ENCODE measurements around the gene SRRM1. TPM values are rescaled to one million over a fixed set of nuclear protein-coding genes. Genes with fewer than 3 reads are reported as not detected.

Gene SRRM1
- total RNA-seq, 1 donor from 2014 or later, result 113 TPM

DNA sequence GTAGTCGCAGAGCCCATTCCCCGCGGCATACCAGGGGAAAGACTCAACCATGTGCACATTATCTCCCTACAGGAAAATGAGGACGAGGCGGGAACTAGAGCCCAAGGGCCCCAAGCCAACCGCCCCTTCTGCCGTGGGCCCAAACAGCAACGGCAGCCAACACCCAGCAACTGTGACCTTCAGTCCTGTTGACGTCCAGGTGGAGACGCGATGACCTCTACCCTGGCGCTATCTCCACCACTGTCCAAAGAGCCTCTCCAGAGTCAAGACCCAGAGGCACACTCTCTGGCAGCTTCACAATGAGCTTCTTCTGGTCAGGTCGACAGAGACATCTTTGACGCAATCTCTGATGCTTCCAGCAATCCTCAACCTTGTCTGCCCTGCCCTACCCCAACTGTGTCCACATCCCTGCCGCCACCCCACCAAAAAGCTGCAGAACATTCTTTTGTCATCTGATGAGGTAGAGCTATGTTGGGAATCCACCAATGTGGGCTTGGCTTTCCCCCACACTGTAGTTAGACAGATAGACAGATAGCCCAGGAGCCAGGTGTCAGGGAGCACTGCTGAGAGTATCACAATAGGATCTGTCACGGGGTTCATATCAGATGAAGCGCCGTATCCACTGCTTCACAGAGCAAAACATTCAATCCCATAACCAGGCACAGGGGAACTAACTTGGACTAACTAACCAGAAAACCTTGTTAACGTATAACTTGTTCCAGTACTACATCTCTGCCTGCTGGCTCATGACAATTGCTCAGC, 37.4 kb upstream of the SRRM1 start:
- Histone ChIP-seq H3K27ac (no peak overlapping the region), H3K9me3 (no peaks in the 10 kb centered on the region), H3K4me3 (no peak overlapping the region), H3K36me3 (no peaks in the 10 kb centered on the region), H3K4me1 (no peaks in the 10 kb centered on the region), H3K27me3 (no peaks in the 10 kb centered on the region)
- intact Hi-C loops (cut with DNase I), result no loop called here
- no peak for ATAC-seq
- TF ChIP-seq, protein P1, sequence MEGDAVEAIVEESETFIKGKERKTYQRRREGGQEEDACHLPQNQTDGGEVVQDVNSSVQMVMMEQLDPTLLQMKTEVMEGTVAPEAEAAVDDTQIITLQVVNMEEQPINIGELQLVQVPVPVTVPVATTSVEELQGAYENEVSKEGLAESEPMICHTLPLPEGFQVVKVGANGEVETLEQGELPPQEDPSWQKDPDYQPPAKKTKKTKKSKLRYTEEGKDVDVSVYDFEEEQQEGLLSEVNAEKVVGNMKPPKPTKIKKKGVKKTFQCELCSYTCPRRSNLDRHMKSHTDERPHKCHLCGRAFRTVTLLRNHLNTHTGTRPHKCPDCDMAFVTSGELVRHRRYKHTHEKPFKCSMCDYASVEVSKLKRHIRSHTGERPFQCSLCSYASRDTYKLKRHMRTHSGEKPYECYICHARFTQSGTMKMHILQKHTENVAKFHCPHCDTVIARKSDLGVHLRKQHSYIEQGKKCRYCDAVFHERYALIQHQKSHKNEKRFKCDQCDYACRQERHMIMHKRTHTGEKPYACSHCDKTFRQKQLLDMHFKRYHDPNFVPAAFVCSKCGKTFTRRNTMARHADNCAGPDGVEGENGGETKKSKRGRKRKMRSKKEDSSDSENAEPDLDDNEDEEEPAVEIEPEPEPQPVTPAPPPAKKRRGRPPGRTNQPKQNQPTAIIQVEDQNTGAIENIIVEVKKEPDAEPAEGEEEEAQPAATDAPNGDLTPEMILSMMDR (IDR thresholded peaks at IDR 0.05), result no peak
- no peak for DNase-seq

DNA sequence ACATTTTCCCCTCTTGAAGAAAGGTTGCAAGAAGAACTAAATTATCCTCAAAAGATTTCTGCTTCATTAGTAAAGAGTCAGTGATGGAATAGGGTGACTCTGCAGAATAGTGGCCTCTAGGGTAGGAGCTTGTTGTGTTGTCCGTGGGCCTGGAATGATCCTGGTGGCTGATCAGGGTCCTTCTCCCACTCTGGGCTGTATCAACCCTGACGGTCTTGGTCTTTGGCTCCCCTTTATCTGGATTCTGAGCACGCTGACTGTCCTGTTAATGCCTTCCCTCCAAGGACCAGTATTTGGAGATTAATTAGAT, 36.9 kb upstream of the SRRM1 start:
- DNase-seq (no peak), ATAC-seq (no peak)
- Histone ChIP-seq H3K9me3 (no peaks in the 10 kb centered on the region), H3K4me3 (no peak overlapping the region), H3K27ac (no peak overlapping the region), H3K36me3 (no peaks in the 10 kb centered on the region), H3K27me3 (no peaks in the 10 kb centered on the region), H3K4me1 (no peaks in the 10 kb centered on the region)
- intact Hi-C loops (cut with DNase I), result no loop called here
- TF ChIP-seq, protein P1 (IDR thresholded peaks at IDR 0.05), result no peak

DNA sequence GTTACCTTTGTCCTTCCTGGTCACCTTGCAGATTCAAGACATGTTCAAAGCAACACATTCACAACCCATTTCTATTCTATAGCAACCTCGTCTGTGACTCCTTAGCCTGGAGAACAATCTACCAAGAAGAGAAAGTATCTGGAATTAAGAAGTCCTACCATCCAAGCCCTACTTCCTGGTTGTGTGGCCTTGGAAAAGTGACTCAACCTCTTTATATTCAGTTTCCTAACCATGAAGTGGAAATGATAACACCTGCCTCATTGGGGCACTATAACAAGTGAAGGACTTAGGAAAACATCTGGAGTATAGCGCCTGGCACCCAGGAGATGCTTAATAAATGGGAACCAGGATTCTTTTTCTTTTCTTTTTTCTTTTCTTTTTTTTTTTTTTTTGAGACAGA, 36.5 kb upstream of the SRRM1 start:
- ATAC-seq, result no peak
- Histone ChIP-seq H3K36me3 (no peaks in the 10 kb centered on the region), H3K27me3 (no peaks in the 10 kb centered on the region), H3K27ac (no peak overlapping the region), H3K4me1 (no peaks in the 10 kb centered on the region), H3K4me3 (no peak overlapping the region), H3K9me3 (no peaks in the 10 kb centered on the region)
- TF ChIP-seq, protein P1 (IDR thresholded peaks at IDR 0.05), result no peak
- intact Hi-C loops (cut with DNase I), result no loop called here
- DNase-seq, result no peak

DNA sequence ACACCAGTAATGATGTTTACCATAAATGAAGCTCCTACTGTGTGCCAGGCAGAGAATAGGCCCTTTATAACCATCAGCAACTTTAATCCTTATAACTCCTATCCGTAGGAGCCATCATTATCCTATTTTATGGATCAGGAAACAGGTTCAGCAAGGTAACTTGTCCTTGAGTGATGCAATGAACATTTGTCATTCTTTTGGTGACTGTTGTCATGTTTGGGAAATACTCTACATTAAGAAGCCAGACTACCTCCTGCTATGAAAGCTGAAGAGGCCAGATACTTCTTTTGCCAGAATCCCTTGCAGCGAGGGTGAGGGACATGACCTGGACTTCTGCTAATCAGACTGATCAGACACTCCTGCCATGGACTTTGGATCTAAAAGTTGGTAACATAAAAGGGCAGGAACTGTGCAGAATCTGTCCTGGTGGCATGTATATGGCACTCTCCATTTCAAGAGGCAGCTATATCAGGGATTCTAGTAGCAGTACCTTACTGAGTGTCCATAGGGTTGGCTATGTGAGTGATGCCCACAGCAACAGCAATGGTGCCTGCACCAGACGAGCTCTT, 33.1 kb upstream of the SRRM1 start:
- no peak overlapping the region for H3K27ac ChIP-seq
- H3K36me3 ChIP-seq, result no peaks in the 10 kb centered on the region
- H3K27me3 ChIP-seq, result no peaks in the 10 kb centered on the region
- TF ChIP-seq, protein P1 (IDR thresholded peaks at IDR 0.05), result no peak
- H3K4me3 ChIP-seq, result no peak overlapping the region
- no peaks in the 10 kb centered on the region for H3K9me3 ChIP-seq
- no peaks in the 10 kb centered on the region for H3K4me1 ChIP-seq
- DNase-seq (no peak), ATAC-seq (no peak)
- intact Hi-C loops (cut with DNase I), result no loop called here

DNA sequence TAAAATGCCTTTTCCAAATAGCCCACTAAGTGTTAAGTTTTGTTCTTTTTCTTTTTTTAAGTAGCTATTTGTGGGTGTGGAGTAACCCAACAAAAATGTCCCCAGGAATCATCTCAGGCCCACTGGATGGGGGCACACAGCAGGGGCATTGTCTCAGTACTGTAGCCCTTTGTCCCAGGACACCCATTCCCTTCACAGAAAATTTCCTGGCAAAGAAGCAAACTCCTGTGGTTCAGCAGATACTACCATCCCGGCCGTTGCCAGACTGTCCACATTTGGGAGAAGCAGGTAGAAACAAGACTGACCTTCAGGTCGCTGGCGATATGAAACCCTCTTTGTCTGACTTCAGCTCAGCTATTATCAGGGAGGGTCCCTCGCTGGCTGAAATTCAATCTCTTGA, 23.7 kb upstream of the SRRM1 start:
- Histone ChIP-seq H3K27ac (no peak overlapping the region), H3K27me3 (no peaks in the 10 kb centered on the region), H3K36me3 (no peaks in the 10 kb centered on the region), H3K9me3 (no peaks in the 10 kb centered on the region), H3K4me1 (no peaks in the 10 kb centered on the region), H3K4me3 (no peak overlapping the region)
- TF ChIP-seq, protein P1 (IDR thresholded peaks at IDR 0.05), result no peak
- intact Hi-C loops (cut with DNase I), result no loop called here
- DNase-seq (no peak), ATAC-seq (no peak)

Measured in upper lobe of right lung (tissue), 1 donor.